ENCODE measurements around the gene CRACR2B. TPM values are rescaled to one million over a fixed set of nuclear protein-coding genes. Genes with fewer than 3 reads are reported as not detected.

Gene CRACR2B
- total and polyA plus RNA-seq, 2 of the 13 experiments (the other 11 are each of a cell fraction or from before 2014, with no cell fraction given) = 14.9 to 21.0 TPM

- no peak for TF ChIP-seq NFE2 (CRISPR knock-in tag; IDR thresholded peaks at IDR 0.05)
- TF ChIP-seq TFAP4 (IDR thresholded peaks at IDR 0.05; ENCODE audit: borderline replicate concordance, low read depth) = peak; percentile 64; the same call in 1 of the 2 replicates
- TF ChIP-seq U2AF2 (IDR thresholded peaks at IDR 0.05; ENCODE audit: low read depth, low read length) = no peak
- TF ChIP-seq FOXK1 (CRISPR knock-in tag; IDR thresholded peaks at IDR 0.05; ENCODE audit: borderline replicate concordance, low read depth) = no peak
- TF ChIP-seq ISX (CRISPR knock-in tag; conservative IDR thresholded peaks at IDR 0.05) = no peak
- no peak for TF ChIP-seq ZNF205 (CRISPR knock-in tag; IDR thresholded peaks at IDR 0.05)
- peak; percentile 39; the same call in 1 of the 2 replicates for TF ChIP-seq ZBTB38 (CRISPR knock-in tag; IDR thresholded peaks at IDR 0.05)
- no peak for TF ChIP-seq ZNF512B (CRISPR knock-in tag; IDR thresholded peaks at IDR 0.05; ENCODE audit: borderline replicate concordance)
- 0 out of 2 replicates have a peak, but pooled peaks have one; percentile 25 for TF ChIP-seq ZNF580 (CRISPR knock-in tag; IDR thresholded peaks at IDR 0.05; ENCODE audit: borderline replicate concordance, low read depth)
- no peak for TF ChIP-seq ZNF784 (CRISPR knock-in tag; IDR thresholded peaks at IDR 0.05; ENCODE audit: borderline replicate concordance)
- TF ChIP-seq ZNF816 (CRISPR knock-in tag; IDR thresholded peaks at IDR 0.05; ENCODE audit: borderline replicate concordance) = no peak
- TF ChIP-seq SALL1 (CRISPR knock-in tag; IDR thresholded peaks at IDR 0.05) = peak; percentile 31; the same call in 1 of the 2 replicates
- no peak for TF ChIP-seq SNAPC4 (CRISPR knock-in tag; IDR thresholded peaks at IDR 0.05)
- TF ChIP-seq ZNF281 (CRISPR knock-in tag; IDR thresholded peaks at IDR 0.05; ENCODE audit: borderline replicate concordance) = no peak
Observed at GRCh38 chr11:844693-845644, 17.2 kb downstream of the CRACR2B start (continued).

Data from HepG2 (cell line).